GM12878 (cell line): ENCODE data around the gene PROM1. TPM values are rescaled to one million over a fixed set of nuclear protein-coding genes. Genes with fewer than 3 reads are reported as not detected.

ENCODE experiments used
- ATAC-seq: fragments of 200-7000 bp; cut with Tn5 transposase; 3 replicates; pipeline ENCODE4 v1.9.1; 2020; ENCODE audit warnings: mild to moderate bottlenecking, moderate library complexity
- BruUV-seq: library from RNA; stranded (reverse); fragments of 400-500 nt; replicated peaks from 2 replicates; lab custom pipeline; 2021; lab: Mats Ljungman, UMichigan
- CTCF ChIA-PET: fragments of 300-600 bp; sonication (Branson Sonifier 250); formaldehyde crosslinking; extraction: SDS; loops from one replicate; lab custom pipeline; 2021; ENCODE audit warnings: inconsistent platforms; lab: Yijun Ruan, JAX
- POLR2A ChIA-PET: fragments of 350-600 bp; formaldehyde crosslinking; extraction: SDS; loops from one replicate; lab custom pipeline; 2021; ENCODE audit warnings: inconsistent platforms; lab: Charles Lee
- RAD21 ChIA-PET: fragments of 300-600 bp; sonication (Branson Sonifier 250); formaldehyde crosslinking; loops from one replicate; lab custom pipeline; 2023; ENCODE audit warnings: antibody characterized with exemption; ENCODE audit not compliant: unreplicated experiment; lab: Charles Lee
- SMC1A ChIA-PET: fragments of 300-600 bp; sonication (Branson Sonifier 250); formaldehyde crosslinking; loops from one replicate; lab custom pipeline; 2023; ENCODE audit not compliant: unreplicated experiment, uncharacterized antibody; lab: Charles Lee
- DNase-seq: peaks from one replicate; pipeline ENCODE4 v3.0.0-alpha.2; 2011; ENCODE audit warnings: low read depth, low spot score
- FAIRE-seq: peaks from 3 replicates; lab custom pipeline; 2011; peaks lifted over from hg19 to GRCh38; lab: Jason Lieb, UNC
- H2AFZ ChIP-seq: 2 replicates; pipeline ENCODE4 v1.6.0; 2011; ENCODE audit warnings: low read depth, low read length, control low read depth; ENCODE audit not compliant: control insufficient read depth
- H3K27ac ChIP-seq: 2 replicates; pipeline ENCODE4 v1.5.1; 2011; ENCODE audit warnings: control low read depth; ENCODE audit not compliant: control insufficient read depth, insufficient read depth
- H3K27me3 ChIP-seq, 2 experiments: replicated peaks in 1 of 2; 2 replicates each; pipeline versions ENCODE4 v1.6.0 to v1.6.1; 2011; ENCODE audit warnings: low read length in 1 of 2; ENCODE audit not compliant: control insufficient read depth in 2 of 2, insufficient read depth in 2 of 2
- H3K36me3 ChIP-seq, 2 experiments: 2 replicates each; pipeline ENCODE4 v1.5.1; 2011; ENCODE audit warnings: low read length in 1 of 2; ENCODE audit not compliant: control insufficient read depth in 2 of 2, insufficient read depth in 2 of 2
- H3K4me1 ChIP-seq: 2 replicates; pipeline ENCODE4 v1.6.1; 2011; ENCODE audit warnings: mild to moderate bottlenecking, low read length, moderate library complexity, mixed read lengths; ENCODE audit not compliant: control insufficient read depth, insufficient read depth
- H3K4me2 ChIP-seq: 2 replicates; pipeline ENCODE4 v1.6.0; 2011; ENCODE audit warnings: control low read depth; ENCODE audit not compliant: control insufficient read depth, insufficient read depth
- H3K4me3 ChIP-seq: fragments of 200-600 bp; sonication (generic); 2 replicates; pipeline ENCODE4 v1.5.1; 2016
- H3K79me2 ChIP-seq: 2 replicates; pipeline ENCODE4 v1.6.0; 2011; ENCODE audit warnings: low read length; ENCODE audit not compliant: control insufficient read depth, insufficient read depth
- H3K9ac ChIP-seq: 2 replicates; pipeline ENCODE4 v1.8.0; 2011; ENCODE audit warnings: low read length, control low read depth, mixed read lengths; ENCODE audit not compliant: control insufficient read depth, insufficient read depth
- H3K9me3 ChIP-seq: replicated peaks from 3 replicates; pipeline ENCODE4 v1.5.1; 2011; ENCODE audit warnings: mild to moderate bottlenecking, low read length; ENCODE audit not compliant: control insufficient read depth, insufficient read depth
- H4K20me1 ChIP-seq: 2 replicates; pipeline ENCODE4 v1.6.0; 2011; ENCODE audit not compliant: control insufficient read depth, insufficient read depth
- BHLHE40 ChIP-seq, 2 experiments: fragments of 450-650 bp in 1 of 2; IDR thresholded peaks; 2 replicates each; pipeline ENCODE4 v1.6.1; 2011 to 2017; ENCODE audit warnings: low read depth in 2 of 2, borderline replicate concordance in 1 of 2, improper control_type of control experiment in 1 of 2, low read length in 1 of 2, mild to moderate bottlenecking in 1 of 2
- BMI1 ChIP-seq: fragments of 450-650 bp; IDR thresholded peaks from 2 replicates; pipeline ENCODE4 v1.6.1; 2016; ENCODE audit warnings: mild to moderate bottlenecking, moderate library complexity, borderline replicate concordance
- CBX3 ChIP-seq: fragments of 200-600 bp; sonication (generic); IDR thresholded peaks from 2 replicates; pipeline ENCODE4 v1.6.1; 2016; ENCODE audit warnings: low read depth, borderline replicate concordance
- CHD2 ChIP-seq: IDR thresholded peaks from 2 replicates; pipeline ENCODE4 v1.6.1; 2011; ENCODE audit warnings: low read depth, low read length, improper control_type of control experiment, borderline replicate concordance
- DPF2 ChIP-seq: fragments of 450-650 bp; IDR thresholded peaks from 2 replicates; pipeline ENCODE4 v1.6.1; 2017; ENCODE audit warnings: mild to moderate bottlenecking
- EP300 ChIP-seq, 2 experiments: fragments of 150-350 bp in 1 of 2; IDR thresholded peaks; 2 replicates each; pipeline ENCODE4 v1.6.1; 2011 to 2012; ENCODE audit warnings: low read depth in 2 of 2, low read length in 2 of 2, borderline replicate concordance in 1 of 2, improper control_type of control experiment in 1 of 2, inconsistent platforms in 1 of 2; ENCODE audit not compliant: control insufficient read depth in 1 of 2
- GABPA ChIP-seq: IDR thresholded peaks from 2 replicates; pipeline ENCODE4 v1.6.1; 2014; ENCODE audit warnings: antibody characterized with exemption, low read depth, mild to moderate bottlenecking, inconsistent platforms
- LARP7 ChIP-seq: fragments of 450-650 bp; IDR thresholded peaks from 2 replicates; pipeline ENCODE4 v1.6.1; 2017; ENCODE audit warnings: mild to moderate bottlenecking
- MEF2B ChIP-seq: fragments of 450-650 bp; IDR thresholded peaks from 2 replicates; pipeline ENCODE4 v1.6.1; 2018; ENCODE audit warnings: mild to moderate bottlenecking, moderate library complexity; ENCODE audit not compliant: partially characterized antibody, poor library complexity, severe bottlenecking
- PAX5 ChIP-seq: IDR thresholded peaks from 2 replicates; pipeline ENCODE4 v1.6.1; 2011; ENCODE audit warnings: low read depth, low read length, borderline replicate concordance
- RAD51 ChIP-seq: fragments of 450-650 bp; IDR thresholded peaks from 2 replicates; pipeline ENCODE4 v1.6.1; 2016; ENCODE audit warnings: moderate library complexity, mild to moderate bottlenecking, inconsistent platforms
- RFX5 ChIP-seq: IDR thresholded peaks from 2 replicates; pipeline ENCODE4 v1.6.1; 2011; ENCODE audit warnings: low read depth, low read length, improper control_type of control experiment
- RUNX3 ChIP-seq: IDR thresholded peaks from 2 replicates; pipeline ENCODE4 v1.6.1; 2012; ENCODE audit warnings: low read length, inconsistent platforms
- SPI1 ChIP-seq: IDR thresholded peaks from 2 replicates; pipeline ENCODE4 v1.6.1; 2011; ENCODE audit warnings: low read depth, mild to moderate bottlenecking, low read length, moderate library complexity, borderline replicate concordance; ENCODE audit not compliant: insufficient read depth
- TCF12 ChIP-seq: IDR thresholded peaks from 2 replicates; pipeline ENCODE4 v1.6.1; 2011; ENCODE audit warnings: low read depth, mild to moderate bottlenecking, low read length
- WRNIP1 ChIP-seq: IDR thresholded peaks from 2 replicates; pipeline ENCODE4 v1.6.1; 2011; ENCODE audit warnings: low read depth, low read length, improper control_type of control experiment, borderline replicate concordance
- ZNF384 ChIP-seq: IDR thresholded peaks from 2 replicates; pipeline ENCODE4 v1.6.1; 2012; ENCODE audit warnings: low read depth, mild to moderate bottlenecking, low read length, improper control_type of control experiment, borderline replicate concordance
- WGBS: methylation state at CpG from one replicate; pipeline ENCODE4 v1.1.6; 2016; ENCODE audit warnings: low lambda C conversion rate; ENCODE audit not compliant: insufficient replicate concordance, insufficient coverage; ENCODE audit errors: missing lambda C conversion rate; 5-methylcytosine and 5-hydroxymethylcytosine counted together
- in situ Hi-C: fragments of 300-500 bp; cut with MboI; formaldehyde crosslinking; loops from 9 replicates; pipeline ENCODE4 v1.14.3; 2018; ENCODE audit warnings: mixed read lengths
- intact Hi-C: fragments of 100-400 bp; cut with micrococcal nuclease; formaldehyde crosslinking; loops from one replicate; pipeline ENCODE4 v1.14.2; 2022; ENCODE audit not compliant: unreplicated experiment
- polyA plus RNA-seq, 11 experiments: library from polyadenylated mRNA; depleted of rRNA in 4 of 11; unstranded in 6 of 11; stranded (reverse) in 5 of 11; fragments of >200 nt; fragmentation: Nextera tagmentation in 4 of 11; fragmentation: Illumina TruSeq in 1 of 11; extraction: Ambion mirVana in 4 of 11; extraction: Trizol in 1 of 11; gene quantifications; 1 replicate in 1 of 11; 2 replicates in 10 of 11; pipeline versions ENCODE4 v1.2.1 to v1.2.3, GENCODE V29; 2011 to 2016; ENCODE audit warnings: inconsistent platforms in 2 of 11, missing spikeins in 2 of 11, low read depth in 1 of 11
- total RNA-seq, 4 experiments: library from RNA; depleted of rRNA in 3 of 4; stranded (reverse); fragments of >200 nt in 3 of 4; fragmentation: Illumina TruSeq in 1 of 4; extraction: Trizol in 1 of 4; gene quantifications; 2 replicates each; pipeline versions ENCODE4 v1.2.1 to v1.2.3, GENCODE V29; 2013 to 2021

PROM1 gene
- total and polyA plus RNA-seq, 10 of the 15 experiments (the other 5 are each of a cell fraction or from before 2014, with no cell fraction given): 0.08 to 0.31 (median 0.18) TPM; not detected in 7

- Histone ChIP-seq H3K4me3 (no peak overlapping the region), H3K27ac (no peak overlapping the region), H4K20me1 (no peaks in the 10 kb centered on the region), H3K36me3 (no peaks in the 10 kb centered on the region), H3K79me2 (no peaks in the 10 kb centered on the region), H2AFZ (no peak overlapping the region), H3K4me2 (no peak overlapping the region), H3K9ac (no peak overlapping the region), H3K4me1 (peaks cover 5% of the 10 kb centered on the region; the same call in 1 of the 2 replicates), H3K27me3 (no peaks in the 10 kb centered on the region), H3K9me3 (no peaks in the 10 kb centered on the region)
- in situ Hi-C loops (loop anchor here (25.0 kb wide), 1 partner anchor 727 kb away; no protein-coding TSS in a partner anchor), intact Hi-C loops (no loop called here)
- TF ChIP-seq BMI1 (no peak), ZNF384 (no peak), DPF2 (no peak), WRNIP1 (no peak), RUNX3 (no peak)
- ChIA-PET SMC1A (interaction anchor here (0.6 to 1.6 kb wide), 3 partner anchors 10 to 321 kb away, joined by 3 to 6 read pairs (median 3); no protein-coding TSS in a partner anchor), POLR2A (interaction anchor here (0.7 kb wide), 1 partner anchor 74 kb away, joined by 3 read pairs; no protein-coding TSS in a partner anchor), CTCF (interaction anchor here (0.5 to 4.4 kb wide), 11 partner anchors 8 to 963 kb away, joined by 3 to 24 read pairs (median 3); no protein-coding TSS in a partner anchor), RAD21 (interaction anchor here (1.0 to 2.0 kb wide), 3 partner anchors 74 to 198 kb away, joined by 3 to 5 read pairs (median 4); no protein-coding TSS in a partner anchor)
- ATAC-seq (peak; percentile 28; the same call in 1 of the 3 replicates), DNase-seq (no peak), FAIRE-seq (no peak)
- 40% methylated on average over 5 of the region's 5 CpGs for WGBS
- no TSS peak for BruUV-seq
These were observed 119.7 kb downstream of the PROM1 start for GRCh38 chr4:15964159-15964558.

DNA sequence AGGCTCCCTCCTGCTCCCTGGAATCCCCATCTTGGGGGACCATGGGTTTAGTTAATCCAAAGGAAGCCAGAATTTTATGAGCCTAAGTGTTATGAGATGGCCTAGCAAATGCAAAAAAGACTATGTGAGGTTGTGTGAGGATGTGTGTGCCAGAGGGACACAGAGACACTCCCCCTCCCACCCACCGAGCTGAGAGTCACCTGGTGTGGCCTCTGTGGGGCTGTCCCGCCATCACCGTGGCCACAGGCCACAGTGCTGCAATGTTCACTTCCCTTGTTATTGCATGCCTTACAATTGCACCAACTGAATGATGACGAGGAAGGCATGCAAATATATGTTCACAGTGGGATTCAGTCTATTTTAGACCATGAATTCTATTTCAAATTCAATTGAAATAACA, 120.2 kb downstream of the PROM1 start:
- peaks cover 5% of the 10 kb centered on the region; the same call in 1 of the 2 replicates for H3K4me1 ChIP-seq
- intact Hi-C loops (loop anchor here (1.0 kb wide), 1 partner anchor 38 kb away; no protein-coding TSS in a partner anchor), in situ Hi-C loops (loop anchor here (25.0 kb wide), 1 partner anchor 726 kb away; no protein-coding TSS in a partner anchor)
- no peaks in the 10 kb centered on the region for H3K79me2 ChIP-seq
- no peak overlapping the region for H3K27ac ChIP-seq
- 0% methylated on average over 4 of the region's 4 CpGs for WGBS
- H3K9ac ChIP-seq: no peak overlapping the region
- no peaks in the 10 kb centered on the region for H3K27me3 ChIP-seq
- H3K4me3 ChIP-seq: no peak overlapping the region
- CTCF ChIA-PET: interaction anchor here (0.9 to 4.4 kb wide), 9 partner anchors 7 to 963 kb away, joined by 3 to 24 read pairs (median 3); no protein-coding TSS in a partner anchor
- no peak overlapping the region for H2AFZ ChIP-seq
- FAIRE-seq: no peak
- ATAC-seq: peak; percentile 91
- RAD21 ChIA-PET: interaction anchor here (0.7 to 2.1 kb wide), 6 partner anchors 38 to 197 kb away, joined by 3 to 8 read pairs (median 4); no protein-coding TSS in a partner anchor
- H3K4me2 ChIP-seq: no peak overlapping the region
- no TSS peak for BruUV-seq
- H3K9me3 ChIP-seq: no peaks in the 10 kb centered on the region
- SMC1A ChIA-PET: interaction anchor here (0.5 to 1.6 kb wide), 5 partner anchors 38 to 936 kb away, joined by 3 to 6 read pairs (median 5); no protein-coding TSS in a partner anchor
- DNase-seq: no peak
- no peaks in the 10 kb centered on the region for H4K20me1 ChIP-seq
- POLR2A ChIA-PET: interaction anchor here (1.5 kb wide), 1 partner anchor 33 kb away, joined by 3 read pairs; no protein-coding TSS in a partner anchor
- H3K36me3 ChIP-seq: no peaks in the 10 kb centered on the region
- TF ChIP-seq BHLHE40 (IDR thresholded peaks at IDR 0.05; ENCODE audit: borderline replicate concordance in 1 of 2, low read depth in 2 of 2, low read length in 1 of 2): peak; percentile 18 to 43; a peak in 1 of 4 replicates
- peak; percentile 58; the same call in 1 of the 2 replicates for TF ChIP-seq SPI1
- TF ChIP-seq PAX5: peak; percentile 41; the same call in 1 of the 2 replicates
- peak; percentile 53; the same call in 1 of the 2 replicates for TF ChIP-seq RAD51
- peak; percentile 8; the same call in 1 of the 2 replicates for TF ChIP-seq RUNX3
- 0 out of 2 replicates have a peak, but pooled peaks have one; percentile 31 for TF ChIP-seq TCF12
- TF ChIP-seq RFX5: no peak
- TF ChIP-seq EP300 (IDR thresholded peaks at IDR 0.05; ENCODE audit: borderline replicate concordance in 1 of 2, control insufficient read depth in 1 of 2, low read depth in 2 of 2, low read length in 2 of 2): peak; percentile 77 to 85; a peak in 3 of 4 replicates
- TF ChIP-seq GABPA: no peak
- no peak for TF ChIP-seq LARP7
- TF ChIP-seq CBX3: no peak
- peak; percentile 68; the same call in 1 of the 2 replicates for TF ChIP-seq CHD2
- TF ChIP-seq MEF2B: peak; percentile 49
